Lung (tissue), 12 donors: ENCODE data around the gene XRCC4. TPM values are rescaled to one million over a fixed set of nuclear protein-coding genes. Genes with fewer than 3 reads are reported as not detected.
A peak's percentile ranks its signal among the peaks of the same experiment; 100 is the strongest.

Experiments used
- ATAC-seq: fragments of 200-7000 bp; cut with Tn5 transposase; one replicate; pipeline ENCODE4 v1.9.1; 2020; ENCODE audit warnings: moderate number of reproducible peaks; ENCODE audit not compliant: insufficient read depth, low FRiP score
- DNase-seq, 3 donors: peaks; one replicate each; pipeline ENCODE4 v3.0.0-alpha.2; 2013 to 2017
- H3K27ac ChIP-seq, 2 donors: one replicate each; pipeline ENCODE4 v1.5.1; 2013; ENCODE audit warnings: mild to moderate bottlenecking in 2 of 2, moderate library complexity in 2 of 2, control low read depth in 1 of 2, inconsistent platforms in 1 of 2, low read depth in 1 of 2, low read length in 1 of 2
- H3K27me3 ChIP-seq, 3 donors: one replicate each; pipeline ENCODE4 v1.5.1; 2013; ENCODE audit warnings: low read length in 2 of 3; ENCODE audit not compliant: control insufficient read depth in 3 of 3, insufficient read depth in 3 of 3
- H3K36me3 ChIP-seq, 4 donors: one replicate each; pipeline ENCODE4 v1.5.1; 2013; ENCODE audit warnings: low read length in 4 of 4, mild to moderate bottlenecking in 1 of 4, moderate library complexity in 1 of 4; ENCODE audit not compliant: control insufficient read depth in 4 of 4, insufficient read depth in 4 of 4
- H3K4me1 ChIP-seq, 5 donors: one replicate each; pipeline ENCODE4 v1.5.1; 2013; ENCODE audit warnings: low read length in 5 of 5, mild to moderate bottlenecking in 2 of 5, moderate library complexity in 1 of 5; ENCODE audit not compliant: control insufficient read depth in 5 of 5, insufficient read depth in 5 of 5
- H3K4me3 ChIP-seq: one replicate; pipeline ENCODE4 v1.5.1; 2013; ENCODE audit warnings: mild to moderate bottlenecking, control low read depth, moderate library complexity
- H3K9ac ChIP-seq, 2 donors: one replicate each; pipeline ENCODE4 v1.5.1; 2013; ENCODE audit warnings: low read length in 2 of 2, control low read depth in 1 of 2; ENCODE audit not compliant: insufficient read depth in 1 of 2
- H3K9me3 ChIP-seq, 4 donors: one replicate each; pipeline ENCODE4 v1.5.1; 2013; ENCODE audit warnings: low read length in 3 of 4, mild to moderate bottlenecking in 1 of 4, moderate library complexity in 1 of 4; ENCODE audit not compliant: control insufficient read depth in 4 of 4, insufficient read depth in 3 of 4
- WGBS, 2 donors: extraction: QIAGEN DNeasy Blood & Tissue Kit; methylation state at CpG; one replicate each; pipeline ENCODE4 v1.1.7; 2013; 5-methylcytosine and 5-hydroxymethylcytosine counted together
- polyA plus RNA-seq, 2 donors: library from polyadenylated mRNA; stranded (reverse); fragments of 200-250 nt; gene quantifications; one replicate each; pipeline ENCODE4 v1.2.1, GENCODE V29; 2013
- total RNA-seq, 2 donors: library from RNA; depleted of rRNA in 1 of 2; stranded (reverse); fragments of >200 nt in 1 of 2; gene quantifications; one replicate each; pipeline ENCODE4 v1.2.1, GENCODE V29; 2014 to 2021
- TF ChIP-seq, protein P1 (sequence below): IDR thresholded peaks from 2 replicates; pipeline ENCODE4 v1.5.1; 2012; ENCODE audit warnings: mild to moderate bottlenecking; ENCODE audit errors: control extremely low read depth, extremely low read depth
- donor health status: control.
- donor health status: control.
- donor health status: Bipolar disorder and iron deficiency.
- donor health status: healthy.
- donor health status: DM: yes; HTN: yes; CAD: no.

Gene XRCC4
- total and polyA plus RNA-seq, 4 donors: 3.8 to 10.7 (median 8.4) TPM

DNA sequence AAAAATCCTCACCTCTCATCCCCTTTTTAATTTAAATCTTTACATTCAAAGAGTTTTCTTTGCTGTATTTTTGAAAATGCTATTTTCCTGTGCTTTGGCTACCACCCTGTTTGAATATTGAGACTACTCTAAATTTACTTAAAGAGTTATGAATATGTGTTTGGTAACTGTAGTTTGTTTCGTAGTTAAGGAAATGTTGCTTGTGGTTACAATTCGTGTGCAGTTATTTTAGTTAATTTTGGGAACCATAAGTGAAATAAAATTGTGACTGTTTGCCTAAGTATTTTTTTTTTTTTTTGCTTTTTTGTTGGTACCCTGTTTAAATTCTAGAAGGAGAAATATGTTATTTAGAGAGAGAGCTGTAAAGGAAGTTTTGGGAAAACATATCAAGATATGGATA lies 78.7 kb downstream of the XRCC4 start:
- H3K27ac ChIP-seq: no peak overlapping the region
- no peak overlapping the region for H3K9ac ChIP-seq
- no peaks in the 10 kb centered on the region for H3K4me1 ChIP-seq
- WGBS, 2 donors: 41 to 72% methylated on average over 2 of the region's 2 CpGs
- no peak overlapping the region for H3K4me3 ChIP-seq
- H3K27me3 ChIP-seq: no peaks in the 10 kb centered on the region
- H3K9me3 ChIP-seq: no peaks in the 10 kb centered on the region
- no peak for DNase-seq
- no peak for ATAC-seq
- TF ChIP-seq, protein P1, sequence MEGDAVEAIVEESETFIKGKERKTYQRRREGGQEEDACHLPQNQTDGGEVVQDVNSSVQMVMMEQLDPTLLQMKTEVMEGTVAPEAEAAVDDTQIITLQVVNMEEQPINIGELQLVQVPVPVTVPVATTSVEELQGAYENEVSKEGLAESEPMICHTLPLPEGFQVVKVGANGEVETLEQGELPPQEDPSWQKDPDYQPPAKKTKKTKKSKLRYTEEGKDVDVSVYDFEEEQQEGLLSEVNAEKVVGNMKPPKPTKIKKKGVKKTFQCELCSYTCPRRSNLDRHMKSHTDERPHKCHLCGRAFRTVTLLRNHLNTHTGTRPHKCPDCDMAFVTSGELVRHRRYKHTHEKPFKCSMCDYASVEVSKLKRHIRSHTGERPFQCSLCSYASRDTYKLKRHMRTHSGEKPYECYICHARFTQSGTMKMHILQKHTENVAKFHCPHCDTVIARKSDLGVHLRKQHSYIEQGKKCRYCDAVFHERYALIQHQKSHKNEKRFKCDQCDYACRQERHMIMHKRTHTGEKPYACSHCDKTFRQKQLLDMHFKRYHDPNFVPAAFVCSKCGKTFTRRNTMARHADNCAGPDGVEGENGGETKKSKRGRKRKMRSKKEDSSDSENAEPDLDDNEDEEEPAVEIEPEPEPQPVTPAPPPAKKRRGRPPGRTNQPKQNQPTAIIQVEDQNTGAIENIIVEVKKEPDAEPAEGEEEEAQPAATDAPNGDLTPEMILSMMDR: no peak
- no peaks in the 10 kb centered on the region for H3K36me3 ChIP-seq

- Histone ChIP-seq H3K9me3 (no peaks in the 10 kb centered on the region), H3K4me3 (no peak overlapping the region), H3K9ac (no peak overlapping the region), H3K27ac (no peak overlapping the region), H3K36me3 (no peaks in the 10 kb centered on the region), H3K27me3 (no peaks in the 10 kb centered on the region), H3K4me1 (no peaks in the 10 kb centered on the region)
- TF ChIP-seq, protein P1: no peak
- DNase-seq (peak in 2 of 3 donors; percentile 22 to 27), ATAC-seq (no peak)
- 46 to 68% methylated on average over 2 of the region's 2 CpGs for WGBS, 2 donors
Observed at GRCh38 chr5:83157163-83157562, 79.8 kb downstream of the XRCC4 start.

DNA sequence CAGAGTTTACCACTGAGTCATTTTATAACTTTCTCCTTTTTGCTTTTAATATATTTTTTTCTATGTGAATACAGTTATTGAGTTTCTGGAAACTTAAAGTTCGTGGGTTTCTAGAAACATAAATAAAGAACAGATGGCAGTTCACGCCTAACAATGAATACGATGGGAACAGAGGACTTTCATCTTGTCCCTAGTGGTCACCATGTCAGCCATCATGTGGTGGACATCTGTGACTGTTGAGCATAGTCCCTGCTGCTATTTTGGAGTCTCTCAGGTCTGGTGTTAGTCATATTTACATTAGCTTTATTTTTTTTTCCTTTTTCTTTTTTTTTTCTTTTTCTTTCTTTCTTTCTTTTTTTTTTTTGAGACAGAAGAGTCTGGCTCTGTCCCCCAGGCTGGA lies 85.3 kb downstream of the XRCC4 start:
- no peak for ATAC-seq
- no peak for DNase-seq
- TF ChIP-seq, protein P1: no peak

DNA sequence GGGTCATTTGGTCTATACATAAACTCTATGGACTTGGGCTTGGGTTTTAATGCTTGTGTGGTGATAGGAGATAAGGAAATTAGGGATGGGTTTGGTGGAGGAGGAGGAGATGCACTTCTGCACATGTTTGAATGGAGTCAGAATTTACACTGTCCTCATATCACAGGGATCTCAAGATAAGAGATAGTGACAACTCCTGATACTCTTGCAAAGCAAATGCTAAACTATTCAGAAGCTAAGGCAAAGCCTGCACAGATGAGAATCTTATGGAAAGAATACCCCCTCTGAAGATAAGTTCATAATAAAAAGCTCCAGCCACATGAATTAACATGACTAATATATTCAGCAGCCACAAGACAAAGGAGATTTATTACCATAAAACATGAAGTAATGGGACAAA lies 90.2 kb downstream of the XRCC4 start:
- no peaks in the 10 kb centered on the region for H3K9me3 ChIP-seq
- TF ChIP-seq, protein P1: no peak
- H3K27ac ChIP-seq: no peak overlapping the region
- H3K4me1 ChIP-seq: no peaks in the 10 kb centered on the region
- no peak overlapping the region for H3K9ac ChIP-seq
- no peak for ATAC-seq
- no peaks in the 10 kb centered on the region for H3K27me3 ChIP-seq
- no peak for DNase-seq
- H3K36me3 ChIP-seq: no peaks in the 10 kb centered on the region
- H3K4me3 ChIP-seq: no peak overlapping the region

More for the DNA sequence above, 85.3 kb downstream of the XRCC4 start:
- H3K4me1 ChIP-seq: no peaks in the 10 kb centered on the region
- 60 to 62% methylated on average over 3 of the region's 3 CpGs for WGBS, 2 donors
- no peak overlapping the region for H3K4me3 ChIP-seq
- H3K9ac ChIP-seq: no peak overlapping the region
- H3K27me3 ChIP-seq: no peaks in the 10 kb centered on the region
- H3K36me3 ChIP-seq: no peaks in the 10 kb centered on the region
- no peaks in the 10 kb centered on the region for H3K9me3 ChIP-seq
- no peak overlapping the region for H3K27ac ChIP-seq
